ENCODE results near the gene PRCP. TPM values are rescaled to one million over a fixed set of nuclear protein-coding genes. Genes with fewer than 3 reads are reported as not detected.
A peak's percentile ranks its signal among the peaks of the same experiment; 100 is the strongest.
"Not testable (repeated sequence)": the region's sequence is repeated elsewhere in the genome, so short reads cannot be mapped to it uniquely, and the experiment has no call there.

Gene PRCP
- total RNA-seq: 10 to 100 TPM; 23.0 to 28.7 TPM
- 22.8 to 28.2 reads per million in 2 donors for total RNA-seq

DNA sequence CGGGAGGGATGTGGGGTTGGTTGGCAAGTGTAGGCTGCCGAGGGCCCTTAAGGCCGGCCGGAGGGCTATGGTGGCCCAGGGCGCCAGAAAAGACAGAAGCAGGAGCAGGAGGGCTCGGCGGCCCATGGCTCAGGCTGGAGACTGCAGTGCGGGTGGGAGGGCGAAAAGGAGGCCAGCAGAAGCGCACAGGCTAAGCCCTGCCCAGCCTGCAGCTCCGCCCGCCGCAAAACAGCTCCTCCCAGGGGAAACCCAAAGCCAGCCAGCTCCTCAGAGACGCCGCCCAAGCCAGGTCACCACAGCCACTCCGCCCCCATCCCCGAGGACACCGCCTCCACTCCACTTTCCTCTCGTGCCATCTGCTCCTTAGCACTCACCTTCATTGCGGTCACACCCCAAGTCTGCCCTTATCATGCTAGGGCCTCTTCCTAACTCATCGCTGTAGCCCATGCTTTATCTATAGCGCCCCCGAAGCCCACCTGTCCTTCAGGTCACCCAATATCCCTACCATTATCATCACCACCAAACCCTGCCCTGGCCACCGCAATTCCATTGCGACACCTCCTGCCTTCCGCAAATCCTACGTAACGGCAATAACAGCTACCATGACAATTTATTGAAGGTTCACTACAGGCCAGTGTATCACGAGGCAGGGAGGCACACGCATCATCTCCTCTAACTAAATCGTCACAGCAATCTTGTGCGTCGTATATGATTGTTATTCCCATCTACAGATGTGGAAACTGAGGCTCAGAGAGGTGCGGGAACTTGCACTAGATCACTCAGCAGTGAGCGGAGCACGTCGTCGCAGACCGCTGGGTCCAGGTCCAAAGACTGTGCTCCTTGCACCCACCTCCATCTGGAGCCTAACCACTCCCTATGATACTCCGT lies at the start of gene PRCP:
Gene PRCP (minus strand): TSS at position 154 of the 888 bp plus-strand sequence. CDS start 28 bp downstream, at position 126.
- Mint-ChIP-seq H3K4me3 (peak within 1 kb of the TSS; percentile 98), H3K4me1 (peaks cover 40% of the 10 kb centered on the region), H3K27me3 (no peaks in the 10 kb centered on the region), H3K27ac (peak within 1 kb of the TSS; percentile 100), H3K36me3 (ENCODE audit: low read depth) (peaks cover 5% of the 10 kb centered on the region)
- peak; percentile 89 to 92 (median 90) for DNase-seq
- H3K9me3 ChIP-seq (ENCODE audit: control insufficient read depth, low read length, poor library complexity, severe bottlenecking): no peaks in the 10 kb centered on the region
- ATAC-seq: peak; percentile 82

DNA sequence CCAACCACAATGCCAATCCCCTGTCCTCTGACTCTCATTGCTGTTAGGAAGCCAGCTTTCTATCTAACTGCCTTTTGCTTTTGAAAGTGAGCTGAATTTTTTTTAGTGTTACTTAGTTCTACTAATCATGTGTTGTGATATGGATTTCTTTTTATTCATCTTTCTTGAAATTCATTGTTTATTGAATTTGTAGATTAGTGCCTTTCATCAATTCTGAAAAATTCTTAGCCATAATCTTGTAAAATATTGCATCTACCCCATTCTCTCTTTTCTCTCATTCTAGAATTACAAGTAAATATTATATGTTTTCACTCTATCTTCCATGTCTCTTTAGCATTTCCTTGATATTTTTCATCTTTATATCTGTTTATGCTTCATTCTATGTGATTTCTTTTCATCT lies 49.1 kb upstream of the PRCP start:
- Mint-ChIP-seq H3K4me3 (no peak overlapping the region), H3K27ac (no peak overlapping the region), H3K27me3 (no peaks in the 10 kb centered on the region), H3K36me3 (ENCODE audit: low read depth) (no peaks in the 10 kb centered on the region), H3K4me1 (no peaks in the 10 kb centered on the region)
- DNase-seq: no peak
- no peaks in the 10 kb centered on the region for H3K9me3 ChIP-seq (ENCODE audit: control insufficient read depth, low read length, poor library complexity, severe bottlenecking)
- no peak for ATAC-seq

DNA sequence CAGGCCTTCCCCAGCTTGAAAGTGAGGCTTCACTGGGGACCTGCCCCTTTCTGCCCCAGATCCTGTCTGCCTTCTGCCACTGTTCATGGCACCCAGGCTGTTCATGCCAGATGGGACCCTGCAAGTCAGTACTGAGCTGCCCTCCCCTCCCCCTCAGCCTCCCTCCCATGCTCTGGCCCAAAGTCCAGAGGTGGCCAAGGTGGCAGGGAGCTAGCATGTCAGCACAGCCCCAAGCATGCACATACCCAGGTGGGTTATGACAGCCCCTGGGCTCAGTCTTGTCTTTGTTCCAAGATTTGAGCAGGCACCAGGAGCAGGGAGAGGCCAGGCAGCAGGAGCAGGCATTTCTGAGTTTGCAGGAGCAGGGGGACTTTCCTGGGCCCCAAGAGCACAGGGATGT lies 45.5 kb upstream of the PRCP start:
- ATAC-seq (no peak), DNase-seq (no peak)
- Mint-ChIP-seq H3K4me3 (no peak overlapping the region), H3K27me3 (no peaks in the 10 kb centered on the region), H3K27ac (no peak overlapping the region), H3K36me3 (ENCODE audit: low read depth) (no peaks in the 10 kb centered on the region), H3K4me1 (no peaks in the 10 kb centered on the region)
- H3K9me3 ChIP-seq (ENCODE audit: control insufficient read depth, low read length, poor library complexity, severe bottlenecking): no peaks in the 10 kb centered on the region

DNA sequence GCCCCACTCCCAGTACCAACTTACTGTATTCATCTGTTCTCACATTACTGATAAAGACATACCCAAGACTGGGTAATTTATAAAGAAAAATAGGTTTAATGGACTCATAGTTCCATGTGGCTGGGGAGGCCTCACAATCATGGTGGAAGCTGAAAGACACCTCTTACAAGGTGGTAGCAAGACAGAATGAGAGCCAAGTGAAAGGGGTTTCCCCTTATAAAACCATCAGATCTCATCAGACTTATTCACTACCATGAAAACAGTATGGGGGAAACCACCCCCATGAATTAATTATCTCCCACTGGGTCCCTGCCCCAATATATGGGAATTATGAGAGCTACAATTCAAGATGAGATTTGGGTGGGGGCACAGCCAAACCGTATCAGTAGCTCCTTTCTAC lies 44.8 kb upstream of the PRCP start:
- DNase-seq; H3K27me3 Mint-ChIP-seq; ATAC-seq; H3K27ac Mint-ChIP-seq; H3K4me1 Mint-ChIP-seq; H3K36me3 Mint-ChIP-seq (ENCODE audit: low read depth); H3K9me3 ChIP-seq (ENCODE audit: control insufficient read depth, low read length, poor library complexity, severe bottlenecking); H3K4me3 Mint-ChIP-seq: not testable (repeated sequence)

DNA sequence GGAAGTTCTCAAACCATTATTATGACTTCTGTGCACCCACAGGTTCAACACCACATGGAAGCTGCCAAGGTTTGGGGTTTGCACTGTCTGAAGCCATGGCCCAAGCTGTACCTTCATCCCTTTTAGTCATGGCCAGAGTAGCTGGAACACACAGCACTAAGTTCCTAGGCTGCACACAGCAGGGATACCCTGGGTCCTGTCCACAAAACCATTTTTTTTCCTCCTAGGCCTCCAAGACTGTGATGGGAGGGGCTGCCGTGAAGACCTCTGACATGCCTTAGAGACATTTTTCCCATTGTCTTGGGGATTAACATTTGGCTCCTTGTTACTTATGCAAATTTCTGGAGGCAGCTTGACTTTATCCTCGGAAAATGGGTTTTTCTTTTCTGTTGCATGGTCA lies 44.0 kb upstream of the PRCP start:
- Mint-ChIP-seq H3K36me3 (ENCODE audit: low read depth) (no peaks in the 10 kb centered on the region), H3K27ac (no peak overlapping the region), H3K4me1 (no peaks in the 10 kb centered on the region), H3K27me3 (no peaks in the 10 kb centered on the region), H3K4me3 (no peak overlapping the region)
- DNase-seq (no peak), ATAC-seq (no peak)
- H3K9me3 ChIP-seq (ENCODE audit: control insufficient read depth, low read length, poor library complexity, severe bottlenecking): no peaks in the 10 kb centered on the region

DNA sequence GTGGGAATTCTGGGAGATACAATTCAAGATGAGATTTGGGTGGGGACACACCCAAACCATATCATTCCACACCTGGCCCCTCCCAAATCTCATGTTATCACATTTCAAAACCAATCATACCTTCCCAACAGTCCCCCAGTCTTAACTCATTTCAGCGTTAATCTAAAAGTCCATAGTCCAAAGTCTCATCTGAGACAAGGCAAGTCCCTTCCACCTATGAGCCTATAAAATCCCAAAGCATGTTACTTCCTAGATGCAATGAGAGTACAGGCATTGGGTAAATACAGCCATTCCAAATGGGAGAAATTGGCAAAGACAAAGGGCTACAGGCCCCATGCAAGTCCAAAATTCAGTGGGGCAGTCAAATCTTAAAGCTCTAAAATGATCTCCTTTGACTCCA lies 43.2 kb upstream of the PRCP start:
- not testable (repeated sequence) for H3K36me3 Mint-ChIP-seq (ENCODE audit: low read depth); H3K9me3 ChIP-seq (ENCODE audit: control insufficient read depth, low read length, poor library complexity, severe bottlenecking); H3K4me3 Mint-ChIP-seq; ATAC-seq; H3K4me1 Mint-ChIP-seq; H3K27ac Mint-ChIP-seq; H3K27me3 Mint-ChIP-seq; DNase-seq

DNA sequence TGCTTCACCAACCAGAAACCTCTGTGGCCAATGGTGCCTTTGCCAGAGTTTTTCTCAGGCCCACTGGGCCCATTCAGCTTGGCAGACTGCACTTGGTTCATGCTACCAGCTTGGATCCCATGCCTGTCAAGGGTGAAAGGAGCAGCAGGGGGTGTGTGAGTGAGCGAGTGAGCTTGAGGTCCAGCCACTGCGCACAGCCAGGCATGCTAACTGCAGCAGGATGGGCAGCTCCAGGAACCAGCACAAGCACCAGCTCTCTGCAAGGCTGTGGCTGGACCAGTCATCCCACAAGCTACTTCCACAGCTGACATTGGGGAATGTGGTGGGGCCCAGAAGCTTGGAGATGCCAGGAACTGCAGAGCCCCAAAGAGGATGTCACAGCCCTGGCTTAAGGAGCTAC lies 42.1 kb upstream of the PRCP start:
- Mint-ChIP-seq H3K4me3 (no peak overlapping the region), H3K36me3 (ENCODE audit: low read depth) (no peaks in the 10 kb centered on the region), H3K4me1 (no peaks in the 10 kb centered on the region), H3K27ac (no peak overlapping the region), H3K27me3 (no peaks in the 10 kb centered on the region)
- no peak for ATAC-seq
- no peak for DNase-seq
- H3K9me3 ChIP-seq (ENCODE audit: control insufficient read depth, low read length, poor library complexity, severe bottlenecking): no peaks in the 10 kb centered on the region

DNA sequence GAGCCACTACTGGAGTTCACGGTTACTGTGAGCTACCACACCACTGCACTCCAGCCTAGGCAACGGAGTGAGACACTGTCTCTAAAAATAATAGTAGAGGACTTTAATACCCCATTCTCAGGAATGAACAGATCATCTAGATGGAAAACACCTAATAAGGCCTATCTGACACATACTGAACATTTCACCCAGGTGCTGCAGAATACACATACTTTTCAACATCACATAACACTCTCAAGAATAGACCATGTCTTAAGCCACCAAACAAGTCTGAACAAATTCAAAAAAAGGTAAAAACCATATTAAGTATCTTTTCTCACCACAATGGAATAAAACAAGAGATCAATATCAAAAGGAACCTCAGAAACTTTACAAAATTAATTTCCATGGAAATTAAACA lies 39.2 kb upstream of the PRCP start:
- no peak for DNase-seq
- peaks cover 3% of the 10 kb centered on the region for H3K4me1 Mint-ChIP-seq
- no peaks in the 10 kb centered on the region for H3K9me3 ChIP-seq (ENCODE audit: control insufficient read depth, low read length, poor library complexity, severe bottlenecking)
- H3K27ac Mint-ChIP-seq: no peak overlapping the region
- no peak for ATAC-seq
- H3K4me3 Mint-ChIP-seq: no peak overlapping the region
- no peaks in the 10 kb centered on the region for H3K36me3 Mint-ChIP-seq (ENCODE audit: low read depth)
- H3K27me3 Mint-ChIP-seq: no peaks in the 10 kb centered on the region

DNA sequence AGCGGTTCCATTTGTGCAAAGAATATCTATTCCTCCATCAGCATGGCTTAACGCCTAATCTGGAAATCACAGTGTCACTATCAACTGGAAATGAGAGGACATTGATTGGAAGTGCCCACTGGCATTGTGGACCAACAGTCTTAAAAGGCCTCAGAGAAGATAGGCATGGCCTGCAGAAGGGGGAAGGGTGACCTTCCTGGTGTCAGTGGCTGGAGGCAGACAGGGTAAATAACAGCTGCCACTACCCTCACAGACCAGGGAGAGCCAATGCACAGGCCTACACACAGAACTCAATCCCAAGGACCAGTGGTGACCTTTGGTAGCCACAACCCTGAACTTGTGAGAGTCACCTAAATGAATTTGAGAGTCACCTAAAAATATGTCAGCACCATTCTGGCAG lies 37.3 kb upstream of the PRCP start:
- DNase-seq (no peak), ATAC-seq (no peak)
- H3K9me3 ChIP-seq (ENCODE audit: control insufficient read depth, low read length, poor library complexity, severe bottlenecking): no peaks in the 10 kb centered on the region
- Mint-ChIP-seq H3K27me3 (no peaks in the 10 kb centered on the region), H3K4me1 (peaks cover 3% of the 10 kb centered on the region), H3K4me3 (no peak overlapping the region), H3K27ac (peak overlapping the region; percentile 12), H3K36me3 (ENCODE audit: low read depth) (no peaks in the 10 kb centered on the region)

DNA sequence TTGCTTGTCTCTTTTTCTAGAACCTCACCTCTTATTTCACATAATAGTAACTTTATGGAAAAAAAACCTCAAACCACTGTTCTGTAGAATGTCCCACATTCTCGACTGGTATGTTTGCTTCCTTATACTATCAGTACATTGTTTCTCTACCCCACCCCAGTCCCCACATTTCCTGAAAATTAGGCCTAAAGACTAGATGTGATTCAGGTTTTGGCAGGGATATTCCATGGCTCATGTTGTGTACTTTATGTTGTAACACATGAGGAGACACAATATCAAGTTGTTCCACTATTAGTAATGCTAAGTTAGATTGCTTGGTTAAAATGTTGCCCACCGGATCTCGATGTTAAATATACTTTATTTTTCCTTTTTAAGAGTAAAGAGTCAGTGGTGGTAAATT lies 36.0 kb upstream of the PRCP start:
- no peak overlapping the region for H3K27ac Mint-ChIP-seq

DNA sequence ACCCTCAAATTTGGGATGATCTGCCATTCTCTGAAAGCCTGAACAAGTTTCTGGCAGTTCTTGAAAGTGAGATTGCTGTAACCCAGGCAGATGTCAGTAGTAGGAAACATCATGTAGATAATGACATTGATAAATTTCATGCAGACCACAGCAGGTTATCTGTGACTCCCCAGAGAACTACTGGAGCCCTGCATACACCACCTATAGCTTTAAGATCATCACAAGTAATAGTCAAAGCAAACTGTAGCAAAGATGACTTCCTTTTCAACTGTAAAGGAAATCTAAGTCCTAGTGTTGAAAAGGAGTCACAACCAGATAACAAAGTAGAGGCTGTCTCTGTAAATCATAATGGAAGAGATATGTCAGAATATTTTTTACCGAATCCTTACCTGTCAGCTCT lies 32.3 kb upstream of the PRCP start:
- peaks cover 10% of the 10 kb centered on the region for H3K4me1 Mint-ChIP-seq
- ATAC-seq (no peak), DNase-seq (no peak)
- no peaks in the 10 kb centered on the region for H3K27me3 Mint-ChIP-seq
- no peaks in the 10 kb centered on the region for H3K36me3 Mint-ChIP-seq (ENCODE audit: low read depth)
- H3K4me3 Mint-ChIP-seq: no peak overlapping the region
- no peaks in the 10 kb centered on the region for H3K9me3 ChIP-seq (ENCODE audit: control insufficient read depth, low read length, poor library complexity, severe bottlenecking)
- H3K27ac Mint-ChIP-seq: no peak overlapping the region

More for the DNA sequence above, 36.0 kb upstream of the PRCP start:
- Mint-ChIP-seq H3K27me3 (no peaks in the 10 kb centered on the region), H3K4me3 (no peak overlapping the region), H3K4me1 (peaks cover 10% of the 10 kb centered on the region), H3K36me3 (ENCODE audit: low read depth) (no peaks in the 10 kb centered on the region)
- no peaks in the 10 kb centered on the region for H3K9me3 ChIP-seq (ENCODE audit: control insufficient read depth, low read length, poor library complexity, severe bottlenecking)
- no peak for DNase-seq
- ATAC-seq: no peak

DNA sequence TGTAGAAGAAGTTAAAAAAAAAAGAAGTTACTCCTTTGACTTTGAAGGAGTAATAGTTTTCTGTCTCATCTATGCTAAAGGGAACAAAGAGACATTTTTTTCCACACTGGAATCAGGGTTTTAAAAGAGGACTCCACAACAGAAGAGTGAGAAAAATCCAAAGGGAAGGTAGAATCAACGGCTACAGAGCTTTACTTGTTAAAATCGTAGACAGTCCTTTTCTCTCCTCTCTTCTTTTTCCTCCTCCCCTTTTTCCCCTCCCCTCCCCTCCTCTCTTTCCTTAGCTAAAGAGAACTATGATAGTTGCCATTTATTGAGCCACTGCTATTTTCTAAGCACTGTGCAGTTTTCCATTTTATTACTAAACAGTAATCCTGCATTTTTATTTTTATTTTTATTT lies 30.5 kb upstream of the PRCP start:
- Mint-ChIP-seq H3K4me3 (no peak overlapping the region), H3K27me3 (no peaks in the 10 kb centered on the region), H3K36me3 (ENCODE audit: low read depth) (no peaks in the 10 kb centered on the region), H3K4me1 (peaks cover 14% of the 10 kb centered on the region), H3K27ac (no peak overlapping the region)
- no peak for ATAC-seq
- no peak for DNase-seq
- H3K9me3 ChIP-seq (ENCODE audit: control insufficient read depth, low read length, poor library complexity, severe bottlenecking): no peaks in the 10 kb centered on the region

DNA sequence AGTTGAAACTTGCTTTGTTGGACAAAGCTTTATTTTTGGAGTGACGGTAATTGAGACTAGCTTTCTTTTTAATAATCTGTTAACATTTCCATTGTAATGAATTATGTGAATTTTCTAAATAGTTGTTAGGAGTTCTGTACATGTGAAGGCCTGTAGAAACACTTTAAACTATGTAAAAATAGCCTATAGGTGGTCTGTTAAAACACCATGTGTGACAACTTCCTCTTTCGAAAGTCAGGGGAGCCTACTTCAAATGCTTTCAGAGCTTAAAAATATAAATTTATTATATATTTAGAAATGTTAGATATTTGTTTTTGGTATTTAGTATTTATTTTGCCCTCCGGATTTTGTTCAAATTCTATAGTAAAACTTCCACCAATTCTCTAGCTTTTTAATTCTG lies 30.0 kb upstream of the PRCP start:
- no peaks in the 10 kb centered on the region for H3K9me3 ChIP-seq (ENCODE audit: control insufficient read depth, low read length, poor library complexity, severe bottlenecking)
- no peak overlapping the region for H3K27ac Mint-ChIP-seq
- H3K27me3 Mint-ChIP-seq: no peaks in the 10 kb centered on the region
- H3K36me3 Mint-ChIP-seq (ENCODE audit: low read depth): no peaks in the 10 kb centered on the region
- no peak overlapping the region for H3K4me3 Mint-ChIP-seq
- ATAC-seq (no peak), DNase-seq (no peak)
- H3K4me1 Mint-ChIP-seq: peaks cover 14% of the 10 kb centered on the region

DNA sequence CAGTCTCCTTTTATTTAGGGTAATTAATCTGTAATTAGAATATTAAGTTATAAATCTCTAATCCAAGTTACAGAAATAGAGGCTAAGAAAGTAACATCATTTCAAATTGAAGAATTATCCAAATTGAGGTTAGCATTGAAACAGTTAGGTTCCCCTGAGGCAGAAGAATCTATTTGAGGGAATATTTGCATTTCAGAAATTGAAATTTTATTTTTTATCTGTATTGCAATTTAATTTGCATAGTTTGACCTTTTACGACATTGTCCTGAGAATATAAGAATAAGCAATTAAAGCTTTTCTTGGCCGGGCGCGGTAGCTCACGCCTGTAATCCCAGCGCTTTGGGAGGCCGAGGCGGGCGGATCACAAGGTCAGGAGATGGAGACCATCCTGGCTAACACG lies 28.9 kb upstream of the PRCP start:
- Mint-ChIP-seq H3K4me1 (peaks cover 12% of the 10 kb centered on the region), H3K27ac (no peak overlapping the region), H3K36me3 (ENCODE audit: low read depth) (no peaks in the 10 kb centered on the region), H3K4me3 (no peak overlapping the region), H3K27me3 (no peaks in the 10 kb centered on the region)
- ATAC-seq (no peak), DNase-seq (no peak)
- no peaks in the 10 kb centered on the region for H3K9me3 ChIP-seq (ENCODE audit: control insufficient read depth, low read length, poor library complexity, severe bottlenecking)
